ENCODE results near the gene PPP1R14D. TPM values are rescaled to one million over a fixed set of nuclear protein-coding genes. Genes with fewer than 3 reads are reported as not detected.
A peak's percentile ranks its signal among the peaks of the same experiment; 100 is the strongest.

PPP1R14D gene
- polyA plus RNA-seq, 6 donors from 2014 or later, result not detected

- Mint-ChIP-seq H3K36me3 (no peaks in the 10 kb centered on the region), H3K27ac (peak overlapping the region in 1 of 6 donors; percentile 49), H3K4me1 (peaks cover 47 to 59% (median 55%) of the 10 kb centered on the region in 3 donors), H3K27me3 (no peaks in the 10 kb centered on the region), H3K4me3 (peak overlapping the region in 5 of 8 donors; percentile 28 to 84 (median 50)), H3K9me3 (no peaks in the 10 kb centered on the region)
- DNase-seq (no peak), ATAC-seq (ENCODE audit: low read depth in 2 of 2) (no peak)
These were observed 62.2 kb downstream of the PPP1R14D start for GRCh38 chr15:40766194-40766815.

Other genes with a start within 250 kb of the PPP1R14D start
- gene KNL1, start 234.5 kb downstream of the PPP1R14D start, polyA plus RNA-seq (ENCODE audit: low read depth in 6 of 6), result 1 to 10 TPM in 5 of 6 donors, under 1 TPM in 1; 0.96 to 2.1 (median 1.5) TPM
- gene RAD51, start 133.5 kb downstream of the PPP1R14D start, polyA plus RNA-seq (ENCODE audit: low read depth in 6 of 6), result 1 to 10 TPM in 2 of 6 donors, under 1 TPM in 3, not detected in 1; 0.28 to 1.8 (median 0.85) TPM
- 10 to 100 TPM; 10.7 to 17.2 (median 12.1) TPM for gene RMDN3, start 73.5 kb downstream of the PPP1R14D start, polyA plus RNA-seq (ENCODE audit: low read depth in 6 of 6)
- gene GCHFR, start 64.6 kb downstream of the PPP1R14D start, polyA plus RNA-seq (ENCODE audit: low read depth in 6 of 6), result 10 to 100 TPM; 22.8 to 40.4 (median 27.6) TPM
- gene C15orf62, start 58.7 kb downstream of the PPP1R14D start, polyA plus RNA-seq (ENCODE audit: low read depth in 6 of 6), result 1 to 10 TPM in 1 of 6 donors, under 1 TPM in 3, not detected in 2; 0.20 to 1.1 (median 0.49) TPM
- 10 to 100 TPM in 5 of 6 donors, 1 to 10 TPM in 1; 9.5 to 27.7 (median 12.9) TPM for gene ZFYVE19, start 21.6 kb downstream of the PPP1R14D start, polyA plus RNA-seq (ENCODE audit: low read depth in 6 of 6)
- 10 to 100 TPM; 13.7 to 45.8 (median 28.7) TPM for gene DNAJC17, start 21.2 kb downstream of the PPP1R14D start, polyA plus RNA-seq (ENCODE audit: low read depth in 6 of 6)
- 1 to 10 TPM; 3.8 to 7.0 (median 5.4) TPM for gene SPINT1, start 15.3 kb upstream of the PPP1R14D start, polyA plus RNA-seq (ENCODE audit: low read depth in 6 of 6)
- gene RHOV, start 45.5 kb upstream of the PPP1R14D start, polyA plus RNA-seq (ENCODE audit: low read depth in 6 of 6), result not detected
- gene VPS18, start 65.7 kb upstream of the PPP1R14D start, polyA plus RNA-seq (ENCODE audit: low read depth in 6 of 6), result 10 to 100 TPM; 21.2 to 33.6 (median 23.5) TPM
- gene DLL4, start 100.6 kb upstream of the PPP1R14D start, polyA plus RNA-seq (ENCODE audit: low read depth in 6 of 6), result not detected
- gene CHAC1, start 124.8 kb upstream of the PPP1R14D start, polyA plus RNA-seq (ENCODE audit: low read depth in 6 of 6), result under 1 TPM in 2 of 6 donors, not detected in 4; 0.22 to 0.73 TPM

All from naive B cell (primary cell).